ENCODE results near the gene ACTN1. TPM values are rescaled to one million over a fixed set of nuclear protein-coding genes. Genes with fewer than 3 reads are reported as not detected.
"Not testable (repeated sequence)": the region's sequence is repeated elsewhere in the genome, so short reads cannot be mapped to it uniquely, and the experiment has no call there.

The ACTN1 gene
- total and polyA plus RNA-seq, 3 experiments from 2014 or later, result 47.4 to 53.3 (median 52.7) TPM

DNA sequence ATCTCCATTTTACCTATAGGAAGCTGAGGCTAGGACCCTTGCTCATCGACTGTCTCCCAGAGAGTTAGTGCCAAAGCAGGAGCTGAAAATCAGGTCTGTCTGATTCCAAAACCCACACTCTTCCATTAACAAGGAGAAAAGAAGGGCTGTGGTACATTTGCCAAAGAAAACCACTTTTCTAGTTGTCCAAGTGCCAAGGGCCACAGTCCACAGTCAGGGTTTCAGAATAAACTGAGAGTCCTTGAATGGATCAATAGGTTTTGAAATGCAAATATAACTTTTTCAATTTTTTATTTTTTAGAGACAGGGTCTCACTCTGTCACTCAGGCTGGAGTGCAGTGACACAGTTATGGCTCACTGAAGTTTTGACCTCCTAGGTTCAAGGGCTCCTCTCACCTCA, 130.8 kb downstream of the ACTN1 start:
- Histone ChIP-seq H3K27me3 (ENCODE audit: insufficient read depth, low read length, poor library complexity, severe bottlenecking) (no peaks in the 10 kb centered on the region), H3K9me3 (ENCODE audit: low read length) (no peaks in the 10 kb centered on the region), H3K4me3 (ENCODE audit: low read length) (no peak overlapping the region), H3K4me1 (ENCODE audit: insufficient read depth, low read length) (peaks cover 4% of the 10 kb centered on the region), H3K27ac (ENCODE audit: low read depth, low read length) (no peak overlapping the region), H3K36me3 (ENCODE audit: insufficient read depth, low read length) (no peaks in the 10 kb centered on the region)
- peaks cover under 1 to 8% of the 10 kb centered on the region in 2 donors for H3K27me3 Mint-ChIP-seq
- DNase-seq, result no peak
- POLR2A ChIA-PET, result interaction anchor here (0.6 kb wide), 1 partner anchor 303 kb away, joined by 5 read pairs; no protein-coding TSS in a partner anchor
- no peaks in the 10 kb centered on the region for H3K36me3 Mint-ChIP-seq
- H3K4me3 Mint-ChIP-seq, result no peak overlapping the region
- H3K4me1 Mint-ChIP-seq, result peaks cover 11 to 12% (median 12%) of the 10 kb centered on the region in 3 donors
- no peak overlapping the region for H3K27ac Mint-ChIP-seq
- peaks cover 0 to 4% (median 0%) of the 10 kb centered on the region in 5 donors for H3K9me3 Mint-ChIP-seq
- CTCF ChIA-PET, result interaction anchor here (0.7 to 1.5 kb wide), 2 partner anchors 12 to 18 kb away, joined by 3 to 4 read pairs; no protein-coding TSS in a partner anchor

DNA sequence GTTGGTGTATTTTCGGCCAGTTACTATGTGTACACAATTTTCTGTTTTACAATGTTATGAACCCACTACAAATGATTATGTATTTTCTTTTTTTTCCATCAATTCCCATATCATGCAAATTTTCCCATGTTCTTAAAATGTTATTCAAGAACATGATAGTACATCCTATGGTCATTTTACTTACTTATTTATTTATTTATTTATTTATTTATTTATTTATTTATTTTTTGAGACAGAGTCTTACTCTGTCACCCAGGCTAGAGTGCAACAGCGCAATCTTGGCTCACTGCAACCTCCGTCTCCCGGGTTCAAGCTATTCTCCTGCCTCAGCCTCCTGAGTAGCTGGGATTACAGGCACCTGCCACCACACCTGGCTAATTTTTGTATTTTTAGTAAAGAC, 131.5 kb downstream of the ACTN1 start:
- CTCF ChIA-PET; H3K9me3 Mint-ChIP-seq; H3K36me3 Mint-ChIP-seq; H3K4me3 ChIP-seq (ENCODE audit: low read length); H3K27me3 Mint-ChIP-seq; H3K27me3 ChIP-seq (ENCODE audit: insufficient read depth, low read length, poor library complexity, severe bottlenecking); H3K27ac ChIP-seq (ENCODE audit: low read depth, low read length); H3K9me3 ChIP-seq (ENCODE audit: low read length); H3K4me3 Mint-ChIP-seq; POLR2A ChIA-PET; DNase-seq; H3K27ac Mint-ChIP-seq; H3K36me3 ChIP-seq (ENCODE audit: insufficient read depth, low read length); H3K4me1 ChIP-seq (ENCODE audit: insufficient read depth, low read length): not testable (repeated sequence)
- H3K4me1 Mint-ChIP-seq, result peaks cover 12 to 16% (median 15%) of the 10 kb centered on the region in 3 donors

DNA sequence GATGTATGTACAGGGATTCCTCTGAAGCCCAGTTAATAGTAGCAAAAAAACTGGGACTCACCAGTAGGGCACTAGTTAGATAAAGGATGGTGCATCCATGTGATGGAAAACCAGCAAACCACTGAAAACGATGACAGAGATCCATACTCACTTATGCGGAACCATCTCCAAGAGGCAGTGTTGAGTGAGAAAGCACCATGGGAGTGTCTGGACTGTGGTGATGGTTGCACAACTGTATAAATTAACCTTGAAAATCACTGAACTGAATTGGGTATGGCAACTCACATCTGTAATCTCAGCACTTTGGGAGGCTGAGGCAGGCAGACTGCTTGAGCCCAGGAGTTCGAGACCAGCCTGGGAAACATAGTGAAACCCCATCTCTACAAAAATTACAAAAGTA, 132.6 kb downstream of the ACTN1 start:
- no peak overlapping the region for H3K27ac Mint-ChIP-seq
- H3K4me3 ChIP-seq (ENCODE audit: low read length), result no peak overlapping the region
- no peak for DNase-seq
- no peaks in the 10 kb centered on the region for H3K36me3 ChIP-seq (ENCODE audit: insufficient read depth, low read length)
- no peaks in the 10 kb centered on the region for H3K9me3 Mint-ChIP-seq
- CTCF ChIA-PET, result no interaction called here
- H3K27me3 Mint-ChIP-seq, result peaks cover 3 to 8% of the 10 kb centered on the region in 2 donors
- H3K27ac ChIP-seq (ENCODE audit: low read depth, low read length), result no peak overlapping the region
- no peaks in the 10 kb centered on the region for H3K36me3 Mint-ChIP-seq
- POLR2A ChIA-PET, result interaction anchor here (0.7 kb wide), 1 partner anchor 1366 kb away, joined by 3 read pairs; no protein-coding TSS in a partner anchor
- H3K4me1 ChIP-seq (ENCODE audit: insufficient read depth, low read length), result peaks cover 8% of the 10 kb centered on the region
- H3K27me3 ChIP-seq (ENCODE audit: insufficient read depth, low read length, poor library complexity, severe bottlenecking), result no peaks in the 10 kb centered on the region
- H3K4me1 Mint-ChIP-seq, result peaks cover 22 to 28% (median 23%) of the 10 kb centered on the region in 3 donors
- H3K4me3 Mint-ChIP-seq, result no peak overlapping the region
- no peaks in the 10 kb centered on the region for H3K9me3 ChIP-seq (ENCODE audit: low read length)

DNA sequence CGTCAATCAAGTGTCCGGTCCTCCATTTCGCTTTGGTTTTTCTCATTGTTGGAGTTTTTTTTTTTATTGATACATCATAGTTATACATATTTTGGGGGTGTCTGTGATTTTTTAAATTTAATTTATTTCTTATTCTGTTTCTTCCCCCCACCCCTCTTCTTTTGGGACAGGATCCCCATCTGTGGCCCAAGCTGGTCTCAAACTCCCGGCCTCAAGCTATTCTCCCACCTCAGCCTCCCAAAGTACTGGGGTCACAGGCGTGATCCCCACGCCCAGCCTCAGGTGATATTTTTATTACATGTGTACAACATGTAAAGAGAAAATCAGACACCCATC, 134.9 kb downstream of the ACTN1 start:
- H3K4me3 ChIP-seq (ENCODE audit: low read length), result no peak overlapping the region
- Mint-ChIP-seq H3K9me3 (peaks cover 0 to 2% (median 0%) of the 10 kb centered on the region in 5 donors), H3K27ac (peak overlapping the region in 2 of 8 donors; percentile 29 to 83), H3K4me3 (peak overlapping the region in 3 of 7 donors; percentile 4 to 69 (median 36)), H3K27me3 (peaks cover 3 to 8% of the 10 kb centered on the region in 2 donors), H3K4me1 (peaks cover 31 to 40% (median 31%) of the 10 kb centered on the region in 3 donors), H3K36me3 (peaks cover 0 to 4% (median 4%) of the 10 kb centered on the region in 3 donors)
- H3K4me1 ChIP-seq (ENCODE audit: insufficient read depth, low read length), result peaks cover 9% of the 10 kb centered on the region
- H3K9me3 ChIP-seq (ENCODE audit: low read length), result no peaks in the 10 kb centered on the region
- ChIA-PET CTCF (interaction anchor here (0.6 to 2.9 kb wide), 34 partner anchors 10 to 1008 kb away, joined by 3 to 23 read pairs (median 4); no protein-coding TSS in a partner anchor), POLR2A (interaction anchor here (0.7 kb wide), 1 partner anchor 585 kb away, joined by 3 read pairs; no protein-coding TSS in a partner anchor)
- no peak for DNase-seq
- H3K27me3 ChIP-seq (ENCODE audit: insufficient read depth, low read length, poor library complexity, severe bottlenecking), result no peaks in the 10 kb centered on the region
- H3K27ac ChIP-seq (ENCODE audit: low read depth, low read length), result no peak overlapping the region
- H3K36me3 ChIP-seq (ENCODE audit: insufficient read depth, low read length), result no peaks in the 10 kb centered on the region

DNA sequence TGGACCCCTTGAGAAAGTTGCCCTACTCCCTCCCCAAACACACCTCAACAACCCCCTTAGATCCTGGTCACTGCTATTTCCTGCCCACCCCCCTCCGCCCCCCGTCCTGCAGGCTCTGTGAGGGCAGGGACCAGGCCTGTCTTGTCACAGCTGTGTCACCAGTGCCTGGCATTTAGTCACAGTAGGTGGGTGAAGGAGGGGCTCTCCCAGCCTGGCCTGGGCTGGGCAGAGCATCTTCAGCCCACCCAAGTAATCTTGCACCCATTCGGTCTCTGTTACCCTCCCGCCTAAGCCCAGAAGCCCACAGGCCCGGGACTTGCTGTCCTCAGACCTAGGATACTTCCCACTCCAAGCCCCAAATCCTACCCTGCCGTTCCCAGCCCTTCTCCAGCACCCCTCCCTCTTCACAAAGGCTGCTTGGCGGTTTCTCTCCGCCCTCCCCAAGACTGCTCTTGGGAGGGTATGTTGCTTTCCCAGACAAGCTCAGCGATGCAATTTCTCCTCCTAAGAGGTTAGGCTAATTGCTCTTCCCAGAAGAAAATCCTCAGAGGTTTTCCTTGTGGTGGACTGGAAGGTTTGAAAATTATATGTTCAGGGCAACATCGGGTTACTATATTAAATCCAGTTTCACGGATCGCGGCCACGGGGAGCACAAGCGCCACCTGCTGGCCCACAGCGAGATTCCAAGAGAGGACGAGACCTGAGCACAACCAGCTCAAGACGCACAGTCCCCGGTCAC, 135.5 kb downstream of the ACTN1 start:
- H3K4me1 Mint-ChIP-seq, result peaks cover 31 to 40% (median 31%) of the 10 kb centered on the region in 3 donors
- Histone ChIP-seq H3K27ac (ENCODE audit: low read depth, low read length) (no peak overlapping the region), H3K36me3 (ENCODE audit: insufficient read depth, low read length) (no peaks in the 10 kb centered on the region), H3K4me1 (ENCODE audit: insufficient read depth, low read length) (peaks cover 9% of the 10 kb centered on the region), H3K27me3 (ENCODE audit: insufficient read depth, low read length, poor library complexity, severe bottlenecking) (no peaks in the 10 kb centered on the region), H3K9me3 (ENCODE audit: low read length) (no peaks in the 10 kb centered on the region), H3K4me3 (ENCODE audit: low read length) (no peak overlapping the region)
- peaks cover 0 to 3% (median 0%) of the 10 kb centered on the region in 5 donors for H3K9me3 Mint-ChIP-seq
- peak overlapping the region in 3 of 8 donors; percentile 29 to 83 (median 68) for H3K27ac Mint-ChIP-seq
- H3K27me3 Mint-ChIP-seq, result peaks cover 3 to 8% of the 10 kb centered on the region in 2 donors
- ChIA-PET POLR2A (interaction anchor here (0.7 kb wide), 1 partner anchor 584 kb away, joined by 3 read pairs; no protein-coding TSS in a partner anchor), CTCF (interaction anchor here (0.6 to 2.9 kb wide), 34 partner anchors 10 to 1008 kb away, joined by 3 to 23 read pairs (median 4); no protein-coding TSS in a partner anchor)
- H3K4me3 Mint-ChIP-seq, result peak overlapping the region in 5 of 7 donors; percentile 4 to 90 (median 69)
- DNase-seq, result peak; percentile 48 to 78 (median 65)
- peaks cover 0 to 6% (median 4%) of the 10 kb centered on the region in 3 donors for H3K36me3 Mint-ChIP-seq

DNA sequence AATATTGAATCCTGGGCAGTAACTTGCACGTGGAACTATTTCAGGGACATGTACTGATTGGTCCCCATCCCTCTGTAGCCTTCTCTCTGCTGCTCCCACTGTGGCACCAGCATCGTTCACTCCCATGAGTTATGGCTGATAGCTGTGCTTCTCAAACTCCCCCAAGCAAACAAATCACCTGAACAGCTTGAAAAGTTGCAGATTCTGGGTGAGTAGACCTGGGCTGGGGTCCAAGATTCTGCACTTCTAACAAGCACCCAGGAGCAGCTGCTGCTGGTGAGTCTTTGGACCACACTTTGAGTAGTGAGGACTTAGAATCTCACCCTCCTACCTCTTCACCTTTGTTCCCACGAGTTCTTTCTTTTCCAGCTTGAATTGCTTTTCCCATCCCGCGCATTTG, 136.8 kb downstream of the ACTN1 start:
- Histone ChIP-seq H3K4me1 (ENCODE audit: insufficient read depth, low read length) (peaks cover 9% of the 10 kb centered on the region), H3K4me3 (ENCODE audit: low read length) (no peak overlapping the region), H3K27ac (ENCODE audit: low read depth, low read length) (no peak overlapping the region), H3K27me3 (ENCODE audit: insufficient read depth, low read length, poor library complexity, severe bottlenecking) (no peaks in the 10 kb centered on the region), H3K9me3 (ENCODE audit: low read length) (no peaks in the 10 kb centered on the region), H3K36me3 (ENCODE audit: insufficient read depth, low read length) (no peaks in the 10 kb centered on the region)
- POLR2A ChIA-PET, result no interaction called here
- Mint-ChIP-seq H3K36me3 (peaks cover 0 to 6% (median 4%) of the 10 kb centered on the region in 3 donors), H3K27me3 (peaks cover 3 to 8% of the 10 kb centered on the region in 2 donors), H3K9me3 (peaks cover 0 to 4% (median under 1%) of the 10 kb centered on the region in 5 donors), H3K4me1 (peaks cover 31 to 40% (median 31%) of the 10 kb centered on the region in 3 donors), H3K27ac (peak overlapping the region in 2 of 8 donors; percentile 43 to 58), H3K4me3 (no peak overlapping the region)
- no peak for DNase-seq
- CTCF ChIA-PET, result interaction anchor here (2.9 kb wide), 1 partner anchor 16 kb away, joined by 19 read pairs; no protein-coding TSS in a partner anchor

DNA sequence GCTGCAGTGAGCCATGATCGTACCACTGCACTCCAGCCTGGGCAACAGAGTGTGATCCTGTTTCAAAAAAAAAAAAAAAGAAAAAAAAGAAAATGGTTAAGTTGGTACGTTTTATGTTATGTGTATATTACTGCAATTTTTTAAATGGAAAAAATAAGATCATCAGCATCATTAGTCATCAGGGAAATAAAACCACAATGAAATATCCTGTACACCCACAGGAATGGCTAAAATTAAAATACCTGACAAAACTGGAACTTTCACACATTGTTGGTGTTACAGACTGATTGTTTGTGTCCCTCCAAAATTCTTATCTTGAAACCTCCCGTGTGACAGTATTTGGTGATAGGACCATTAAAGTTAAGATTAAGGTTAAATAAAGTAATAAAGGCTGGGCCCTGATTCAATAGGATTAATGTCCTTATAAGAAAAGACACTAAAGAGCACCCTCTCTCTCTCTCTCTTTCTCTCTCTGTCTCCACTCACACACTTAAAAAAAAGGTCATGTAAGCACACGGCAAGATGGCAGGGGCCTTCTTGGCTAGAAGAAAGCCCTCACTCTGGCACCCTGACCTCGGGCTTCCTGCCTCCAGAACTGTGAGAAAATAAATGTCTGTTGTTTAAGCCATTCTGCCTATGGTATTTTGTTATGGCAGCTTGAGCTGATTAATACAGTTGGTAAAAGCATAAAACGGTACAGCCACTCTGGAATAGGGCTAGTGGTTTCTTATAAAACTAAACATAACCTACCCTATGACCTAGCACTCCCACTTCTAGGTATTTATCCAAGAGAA, 137.9 kb downstream of the ACTN1 start:
- no peak overlapping the region for H3K27ac ChIP-seq (ENCODE audit: low read depth, low read length)
- H3K9me3 ChIP-seq (ENCODE audit: low read length), result no peaks in the 10 kb centered on the region
- DNase-seq, result no peak
- peaks cover 5 to 12% (median 9%) of the 10 kb centered on the region in 5 donors for H3K9me3 Mint-ChIP-seq
- peak overlapping the region in 3 of 7 donors; percentile 15 to 60 (median 21) for H3K4me3 Mint-ChIP-seq
- ChIA-PET CTCF (no interaction called here), POLR2A (no interaction called here)
- H3K27me3 ChIP-seq (ENCODE audit: insufficient read depth, low read length, poor library complexity, severe bottlenecking), result no peaks in the 10 kb centered on the region
- H3K4me1 ChIP-seq (ENCODE audit: insufficient read depth, low read length), result peaks cover 9% of the 10 kb centered on the region
- H3K4me3 ChIP-seq (ENCODE audit: low read length), result no peak overlapping the region
- H3K36me3 ChIP-seq (ENCODE audit: insufficient read depth, low read length), result no peaks in the 10 kb centered on the region
- peaks cover 0 to 11% (median 6%) of the 10 kb centered on the region in 3 donors for H3K36me3 Mint-ChIP-seq
- H3K27ac Mint-ChIP-seq, result peak overlapping the region in 7 of 8 donors; percentile 4 to 92 (median 52)
- peaks cover 31 to 42% (median 31%) of the 10 kb centered on the region in 3 donors for H3K4me1 Mint-ChIP-seq
- H3K27me3 Mint-ChIP-seq, result peaks cover 3 to 15% of the 10 kb centered on the region in 2 donors

Measured in CD8-positive, alpha-beta memory T cell (primary cell).